RPMI8226 (cell line): ENCODE measurements around the gene MTAP.
"Not testable (repeated sequence)": the region's sequence is repeated elsewhere in the genome, so short reads cannot be mapped to it uniquely, and the experiment has no call there.

Source experiments
- DNase-seq: peaks from one replicate; pipeline ENCODE4 v3.0.0-alpha.2; 2015

MTAP gene

GRCh38 chr9:21927752-21928151, 125.3 kb downstream of the MTAP start:
- no peak for DNase-seq

- no peak for DNase-seq
Measured at GRCh38 chr9:21931428-21931827, 129.0 kb downstream of the MTAP start.

- DNase-seq: no peak
Measured at GRCh38 chr9:21933281-21933680, 130.8 kb downstream of the MTAP start.

- DNase-seq: no peak
Measured at GRCh38 chr9:21933865-21934264, 131.4 kb downstream of the MTAP start.

GRCh38 chr9:21935631-21936030, 133.2 kb downstream of the MTAP start:
- no peak for DNase-seq

GRCh38 chr9:21936161-21936560, 133.7 kb downstream of the MTAP start:
- DNase-seq: no peak

GRCh38 chr9:21941337-21941995, 139.0 kb downstream of the MTAP start:
- no peak for DNase-seq

GRCh38 chr9:21943464-21943863, 141.0 kb downstream of the MTAP start:
- no peak for DNase-seq

- no peak for DNase-seq
Measured at GRCh38 chr9:21945606-21946005, 143.2 kb downstream of the MTAP start.

GRCh38 chr9:21958833-21959232, 156.4 kb downstream of the MTAP start:
- no peak for DNase-seq

- DNase-seq: not testable (repeated sequence)
Measured at GRCh38 chr9:21959268-21959667, 156.8 kb downstream of the MTAP start.

- DNase-seq: no peak
Measured at GRCh38 chr9:21961569-21961968, 159.1 kb downstream of the MTAP start.

- peak; percentile 70 for DNase-seq
Measured at GRCh38 chr9:21964925-21965385, 162.5 kb downstream of the MTAP start.

- DNase-seq: peak; percentile 74
Measured at GRCh38 chr9:21965401-21965951, 163.0 kb downstream of the MTAP start.

GRCh38 chr9:21966140-21966851, 163.9 kb downstream of the MTAP start:
- DNase-seq: no peak

GRCh38 chr9:21967169-21967568, 164.7 kb downstream of the MTAP start:
- no peak for DNase-seq

- no peak for DNase-seq
Measured at GRCh38 chr9:21967702-21968101, 165.3 kb downstream of the MTAP start.

GRCh38 chr9:21968331-21969010, 166.0 kb downstream of the MTAP start:
- DNase-seq: no peak

- no peak for DNase-seq
Measured at GRCh38 chr9:21969011-21969940, 166.8 kb downstream of the MTAP start.

- no peak for DNase-seq
Measured at GRCh38 chr9:21969951-21970799, 167.7 kb downstream of the MTAP start.
